Measurements from ENCODE around the gene SPO11. TPM values are rescaled to one million over a fixed set of nuclear protein-coding genes. Genes with fewer than 3 reads are reported as not detected.

Gene SPO11
- total and polyA plus RNA-seq, 2 of the 4 experiments (the other 2 are of a cell fraction) = not detected

- no peak overlapping the region for H2AK9ac ChIP-seq (replicated peaks; ENCODE audit: low read depth, low read length, poor library complexity)
- dilution Hi-C loops (cut with HindIII; ENCODE audit: low sequenced_read_pairs, unreplicated experiment) (no loop called here), in situ Hi-C loops (cut with MboI; ENCODE audit: low sequenced_read_pairs) (no loop called here), intact Hi-C loops (cut with micrococcal nuclease) (no loop called here)
- H4K5ac ChIP-seq (ENCODE audit: low read depth, low read length) = no peak overlapping the region
- no peak overlapping the region for H3K27ac ChIP-seq (ENCODE audit: insufficient read depth, low read length)
- DNase-seq = no peak
- no peak overlapping the region for H2AFZ ChIP-seq (replicated peaks; ENCODE audit: low read length, poor library complexity)
- no peak for ATAC-seq (ENCODE audit: low read depth)
- H2BK20ac ChIP-seq (ENCODE audit: low read depth, low read length) = no peak overlapping the region
- H3K36me3 ChIP-seq (ENCODE audit: control insufficient read depth, insufficient read depth, low read length) = no peaks in the 10 kb centered on the region
- no peak overlapping the region for H2BK120ac ChIP-seq (ENCODE audit: low read depth, low read length)
- H3K4me3 ChIP-seq (ENCODE audit: insufficient read depth, low read depth, low read length) = no peak overlapping the region
- no peak overlapping the region for H2AK5ac ChIP-seq (ENCODE audit: low read depth, low read length)
- no peaks in the 10 kb centered on the region for H4K20me1 ChIP-seq (ENCODE audit: insufficient read depth, low read length)
- H3K27me3 ChIP-seq (ENCODE audit: control insufficient read depth, insufficient read depth, low read length) = peaks cover 7% of the 10 kb centered on the region; the same call in 1 of the 2 replicates
- no peak overlapping the region for H3K4ac ChIP-seq (ENCODE audit: low read depth, low read length)
- WGBS, 2 experiments (ENCODE audit: extremely low coverage in 2 of 2, insufficient read length in 1 of 2) = 29% methylated on average over 3 of the region's 8 CpGs; no CpG with 5 or more reads in 1 of the 2 experiments
- H2BK15ac ChIP-seq (ENCODE audit: low read depth, low read length) = no peak overlapping the region
- CTCF ChIA-PET = no interaction called here
- POLR2A ChIA-PET (ENCODE audit: unreplicated experiment) = no interaction called here
- no peak for TF ChIP-seq ELK1 (IDR thresholded peaks at IDR 0.05; ENCODE audit: borderline replicate concordance, low read depth, low read length)
- TF ChIP-seq USF2 (IDR thresholded peaks at IDR 0.05; ENCODE audit: low read depth, low read length) = no peak
- TF ChIP-seq POLR2A (IDR thresholded peaks at IDR 0.05; ENCODE audit: low read depth, low read length) = no peak
- no peak for TF ChIP-seq CEBPB (IDR thresholded peaks at IDR 0.05; ENCODE audit: low read depth, low read length)
- TF ChIP-seq MAZ (IDR thresholded peaks at IDR 0.05; ENCODE audit: borderline replicate concordance, low read depth, low read length) = no peak
- no peak for TF ChIP-seq NFE2L2 (IDR thresholded peaks at IDR 0.05; ENCODE audit: low read depth, low read length)
- TF ChIP-seq SMC3 (IDR thresholded peaks at IDR 0.05; ENCODE audit: low read depth, low read length) = no peak
- no peak for TF ChIP-seq BHLHE40 (IDR thresholded peaks at IDR 0.05; ENCODE audit: low read depth, low read length)
- no peak for TF ChIP-seq CTCF (conservative IDR thresholded peaks at IDR 0.05; ENCODE audit: low read depth, low read length)
- TF ChIP-seq CHD1 (IDR thresholded peaks at IDR 0.05; ENCODE audit: low read depth, low read length) = no peak
- TF ChIP-seq RAD21 (IDR thresholded peaks at IDR 0.05; ENCODE audit: low read length) = no peak
- no peak for TF ChIP-seq RCOR1 (IDR thresholded peaks at IDR 0.05; ENCODE audit: insufficient replicate concordance, low read length)
- TF ChIP-seq MAFK (IDR thresholded peaks at IDR 0.05; ENCODE audit: low read depth, low read length) = no peak
- no peak for TF ChIP-seq RFX5 (IDR thresholded peaks at IDR 0.05; ENCODE audit: low read depth, low read length)
- no peak for TF ChIP-seq FOS (IDR thresholded peaks at IDR 0.05; ENCODE audit: low read depth, low read length)
- TF ChIP-seq MXI1 (IDR thresholded peaks at IDR 0.05; ENCODE audit: borderline replicate concordance, low read depth, low read length) = no peak
- no TSS peak for BruUV-seq (replicated peaks)
- no peaks in the 10 kb centered on the region for H3K9me3 ChIP-seq (ENCODE audit: control insufficient read depth, insufficient read depth, low read length)
- H3K4me2 ChIP-seq (ENCODE audit: low read depth, low read length) = no peak overlapping the region
- no peak overlapping the region for H4K8ac ChIP-seq (ENCODE audit: low read depth in 2 of 2, low read length in 2 of 2)
- no peak overlapping the region for H3K18ac ChIP-seq (ENCODE audit: low read depth, low read length)
- no peaks in the 10 kb centered on the region for H3K4me1 ChIP-seq (ENCODE audit: control insufficient read depth, insufficient read depth, low read length)
- no peak overlapping the region for H4K91ac ChIP-seq (ENCODE audit: insufficient read depth, low read depth, low read length)
- no peak overlapping the region for H3K14ac ChIP-seq (replicated peaks; ENCODE audit: low read depth, low read length)
- H3K23ac ChIP-seq (ENCODE audit: low read depth, low read length) = no peak overlapping the region
- no peaks in the 10 kb centered on the region for H3K79me1 ChIP-seq (ENCODE audit: low read depth in 1 of 2, low read length in 2 of 2)
- H2BK5ac ChIP-seq (ENCODE audit: low read depth, low read length, poor library complexity, severe bottlenecking) = no peak overlapping the region
- H3K9me1 ChIP-seq (ENCODE audit: insufficient read depth, low read length) = no peaks in the 10 kb centered on the region
- no peak overlapping the region for H3K9ac ChIP-seq (ENCODE audit: low read depth, low read length)
- no peak overlapping the region for H3K56ac ChIP-seq (ENCODE audit: extremely low read depth, insufficient read depth, low read length)
These were observed 2.7 kb upstream of the SPO11 start for GRCh38 chr20:57326667-57327455.

Measured in IMR-90 (cell line).